Measurements from ENCODE around the gene RPAP3.

RPAP3 gene

DNA sequence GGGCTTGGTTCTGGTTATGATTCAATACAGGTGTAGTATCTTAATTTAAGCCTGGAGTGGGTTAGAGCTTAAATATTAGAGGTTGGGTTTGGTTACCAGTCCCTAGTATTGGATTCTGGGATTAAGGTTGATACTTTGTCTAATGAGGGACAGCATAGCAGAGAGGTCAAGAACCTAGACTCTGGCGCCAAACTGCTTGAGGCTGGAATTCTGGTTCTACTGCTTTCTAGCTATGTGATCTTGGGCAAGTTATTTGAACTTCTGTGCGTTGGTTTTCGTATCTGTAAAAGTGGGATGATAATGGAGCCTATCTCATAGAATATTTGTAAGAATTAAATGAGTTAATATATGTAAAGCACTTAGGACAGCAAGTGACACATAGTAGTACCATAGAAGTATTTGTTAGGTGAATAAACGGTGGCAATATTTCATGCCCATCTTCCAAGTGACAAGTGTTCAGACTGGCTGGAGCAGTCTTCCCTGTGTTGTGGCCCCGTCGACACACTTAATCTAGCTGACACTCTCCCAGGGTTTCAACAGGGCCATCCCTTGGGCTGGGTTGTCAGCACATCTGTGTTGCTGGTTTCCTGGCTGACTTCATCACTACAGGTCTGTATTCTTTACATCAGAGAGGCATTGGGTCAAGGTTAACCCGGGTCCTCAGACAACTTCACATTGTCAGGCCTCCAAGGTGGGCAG lies 16.5 kb upstream of the RPAP3 start:
- no peaks in the 10 kb centered on the region for H3K79me2 ChIP-seq (ENCODE audit: insufficient read depth, low read length)
- no peak overlapping the region for H3K4me2 ChIP-seq (ENCODE audit: low read depth, low read length, poor library complexity, severe bottlenecking)
- no peaks in the 10 kb centered on the region for H3K9me2 ChIP-seq (replicated peaks; ENCODE audit: insufficient read depth, low read length)
- no peaks in the 10 kb centered on the region for H3F3A ChIP-seq (ENCODE audit: insufficient read depth)
- H4K20me1 ChIP-seq (ENCODE audit: low read depth, low read length), result no peaks in the 10 kb centered on the region
- no peak for TF ChIP-seq EZH2phosphoT487 (conservative IDR thresholded peaks at IDR 0.05; ENCODE audit: low read length)
- no peak for TF ChIP-seq CTCF (IDR thresholded peaks at IDR 0.05; ENCODE audit: insufficient read depth, low read length, poor library complexity, severe bottlenecking)
- no peaks in the 10 kb centered on the region for H3K27me3 ChIP-seq (ENCODE audit: low read length)
- no peak overlapping the region for H2AFZ ChIP-seq (ENCODE audit: low read depth, low read length, severe bottlenecking)
- H3K4me3 ChIP-seq (ENCODE audit: insufficient read depth, low read length, poor library complexity, severe bottlenecking), result no peak overlapping the region
- no peaks in the 10 kb centered on the region for H3K9me3 ChIP-seq (ENCODE audit: insufficient read depth, low read length)
- H3K27ac ChIP-seq (ENCODE audit: low read depth, low read length), result no peak overlapping the region
- H3K9ac ChIP-seq (ENCODE audit: low read length), result no peak overlapping the region
- no peaks in the 10 kb centered on the region for H3K36me3 ChIP-seq (ENCODE audit: low read length)

DNA sequence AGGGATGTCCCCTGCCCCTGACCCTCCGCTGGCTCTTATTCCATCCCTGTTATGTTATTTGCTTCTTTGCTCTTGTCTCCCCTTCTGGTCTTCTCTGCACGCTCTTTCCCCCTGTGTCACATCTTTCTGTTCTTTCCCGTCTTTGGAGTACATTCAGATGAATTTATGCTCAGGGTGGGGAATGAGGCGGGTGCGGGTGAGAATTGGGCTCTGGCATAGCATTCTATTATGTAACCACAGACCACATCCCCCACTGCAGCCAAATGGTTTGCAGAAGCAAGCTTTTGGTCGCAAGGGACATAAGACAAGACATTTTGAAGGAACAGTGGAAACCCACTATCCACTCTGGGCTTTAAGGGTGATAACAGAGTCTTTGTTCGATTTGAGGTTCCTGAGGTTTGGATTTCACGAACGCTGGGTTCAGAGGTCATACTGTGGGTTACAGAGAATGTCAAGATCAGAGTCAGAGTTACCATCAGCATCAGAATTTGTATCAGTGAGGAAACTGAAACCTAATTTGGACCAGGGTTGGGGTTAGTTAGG lies 15.7 kb upstream of the RPAP3 start:
- no peaks in the 10 kb centered on the region for H3K79me2 ChIP-seq (ENCODE audit: insufficient read depth, low read length)
- H3F3A ChIP-seq (ENCODE audit: insufficient read depth), result no peaks in the 10 kb centered on the region
- H3K9me3 ChIP-seq (ENCODE audit: insufficient read depth, low read length), result no peaks in the 10 kb centered on the region
- H2AFZ ChIP-seq (ENCODE audit: low read depth, low read length, severe bottlenecking), result no peak overlapping the region
- H3K4me3 ChIP-seq (ENCODE audit: insufficient read depth, low read length, poor library complexity, severe bottlenecking), result no peak overlapping the region
- H4K20me1 ChIP-seq (ENCODE audit: low read depth, low read length), result no peaks in the 10 kb centered on the region
- no peak for TF ChIP-seq CTCF (IDR thresholded peaks at IDR 0.05; ENCODE audit: insufficient read depth, low read length, poor library complexity, severe bottlenecking)
- TF ChIP-seq EZH2phosphoT487 (conservative IDR thresholded peaks at IDR 0.05; ENCODE audit: low read length), result no peak
- H3K27ac ChIP-seq (ENCODE audit: low read depth, low read length), result no peak overlapping the region
- no peak overlapping the region for H3K9ac ChIP-seq (ENCODE audit: low read length)
- H3K9me2 ChIP-seq (replicated peaks; ENCODE audit: insufficient read depth, low read length), result no peaks in the 10 kb centered on the region
- H3K4me2 ChIP-seq (ENCODE audit: low read depth, low read length, poor library complexity, severe bottlenecking), result no peak overlapping the region
- H3K27me3 ChIP-seq (ENCODE audit: low read length), result no peaks in the 10 kb centered on the region
- H3K36me3 ChIP-seq (ENCODE audit: low read length), result no peaks in the 10 kb centered on the region

DNA sequence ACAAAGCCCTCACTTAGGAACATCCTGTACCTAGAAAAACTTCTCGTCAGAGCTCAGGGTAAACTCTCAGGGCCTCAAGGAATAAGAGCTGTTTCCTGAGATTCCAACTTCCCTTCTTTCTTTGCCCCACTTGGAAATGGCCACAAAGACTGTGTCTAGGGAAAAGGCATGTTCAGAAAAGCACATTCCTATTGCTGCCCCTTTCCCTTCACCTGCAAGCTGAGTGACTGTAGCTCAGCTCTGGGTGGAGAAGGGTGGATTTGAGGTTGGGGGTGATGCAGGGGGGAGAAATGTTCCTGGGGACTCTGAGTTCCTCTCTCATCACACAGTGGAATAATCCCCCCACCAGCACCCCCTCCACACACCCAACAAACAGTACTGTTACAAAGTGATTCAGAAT lies 12.7 kb upstream of the RPAP3 start:
- TF ChIP-seq CTCF (IDR thresholded peaks at IDR 0.05; ENCODE audit: insufficient read depth, low read length, poor library complexity, severe bottlenecking) (no peak), EZH2phosphoT487 (conservative IDR thresholded peaks at IDR 0.05; ENCODE audit: low read length) (no peak)
- Histone ChIP-seq H4K20me1 (ENCODE audit: low read depth, low read length) (no peaks in the 10 kb centered on the region), H3K9ac (ENCODE audit: low read length) (no peak overlapping the region), H3K27ac (ENCODE audit: low read depth, low read length) (no peak overlapping the region), H3F3A (ENCODE audit: insufficient read depth) (no peaks in the 10 kb centered on the region), H3K9me3 (ENCODE audit: insufficient read depth, low read length) (no peaks in the 10 kb centered on the region), H3K4me3 (ENCODE audit: insufficient read depth, low read length, poor library complexity, severe bottlenecking) (no peak overlapping the region), H2AFZ (ENCODE audit: low read depth, low read length, severe bottlenecking) (no peak overlapping the region), H3K79me2 (ENCODE audit: insufficient read depth, low read length) (no peaks in the 10 kb centered on the region), H3K4me2 (ENCODE audit: low read depth, low read length, poor library complexity, severe bottlenecking) (no peak overlapping the region), H3K27me3 (ENCODE audit: low read length) (no peaks in the 10 kb centered on the region), H3K36me3 (ENCODE audit: low read length) (no peaks in the 10 kb centered on the region), H3K9me2 (replicated peaks; ENCODE audit: insufficient read depth, low read length) (no peaks in the 10 kb centered on the region)
